DMS79 (cell line): ENCODE data around the gene TMEM238.
"Not testable (repeated sequence)": the region's sequence is repeated elsewhere in the genome, so short reads cannot be mapped to it uniquely, and the experiment has no call there.

Source experiments
- DNase-seq: peaks from one replicate; lab custom pipeline; 2025; lab: John Stamatoyannopoulos, UW

TMEM238 gene

GRCh38 chr19:55339889-55340783 lies 44.0 kb downstream of the TMEM238 start:
- DNase-seq = no peak

DNA sequence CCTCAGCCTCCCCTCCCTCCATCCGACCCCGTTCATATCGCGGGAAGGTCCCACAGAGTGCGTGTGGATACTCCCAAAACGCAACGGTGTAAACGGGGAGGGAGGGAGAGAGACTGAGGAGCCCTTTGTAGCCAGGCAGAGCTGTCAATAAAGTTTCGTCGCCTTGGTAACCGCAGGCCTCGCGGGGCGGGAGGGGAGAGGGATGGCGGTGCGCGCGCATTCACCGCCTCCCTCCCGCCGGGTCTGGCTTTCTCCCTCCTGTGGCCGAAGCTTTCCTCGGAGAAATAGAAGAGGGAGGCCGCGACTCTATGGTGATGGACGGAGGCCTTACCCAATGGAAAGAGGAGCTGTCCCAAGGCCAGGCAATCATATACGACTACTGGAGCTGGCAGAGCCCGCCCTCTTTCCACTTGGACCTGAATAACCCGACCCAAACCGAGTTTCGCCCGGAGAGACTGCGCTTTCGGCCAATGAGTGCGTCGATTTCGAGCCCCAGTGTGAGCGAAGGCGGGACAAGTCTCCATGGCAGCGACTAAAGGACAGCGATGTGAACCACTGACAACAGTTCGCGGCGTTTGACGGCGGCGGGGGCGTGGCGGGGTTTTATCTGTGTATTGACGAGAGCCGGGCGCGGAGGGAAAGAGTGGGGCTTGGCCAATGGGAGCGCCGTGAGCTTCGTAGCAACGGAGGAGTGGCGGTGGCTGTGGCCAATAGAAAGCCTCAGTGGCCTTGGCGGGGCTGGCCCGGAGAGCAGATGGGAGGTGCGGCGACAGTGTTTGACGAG lies 44.8 kb downstream of the TMEM238 start, which contains the start of gene KMT5C:
Gene KMT5C (plus strand): TSS at position 772 of the 784 bp plus-strand sequence. CDS start 2,061 bp downstream, outside the sequence.
- peak; percentile 100 for DNase-seq

GRCh38 chr19:55336101-55336500 lies 48.0 kb downstream of the TMEM238 start:
- no peak for DNase-seq

- peak; percentile 10 for DNase-seq
These were observed 50.2 kb downstream of the TMEM238 start for GRCh38 chr19:55333870-55334269.

- not testable (repeated sequence) for DNase-seq
These were observed 54.3 kb downstream of the TMEM238 start for GRCh38 chr19:55329791-55330190.
